BLaER1 treated with 17β-estradiol and CSF1 and Interleukin-3, amounts not matched to agents 10 nM and 100 nM (cell line): ENCODE results near the gene REST.

Source experiments
- H3K27ac ChIP-seq, 11 experiments: shearing (Covaris generic); formaldehyde crosslinking; 2 replicates each; pipeline ENCODE4 v1.8.1; 2022
- H3K27me3 ChIP-seq, 11 experiments: shearing (Covaris generic); formaldehyde crosslinking; 2 replicates each; pipeline ENCODE4 v1.8.1; 2022
- H3K36me3 ChIP-seq, 11 experiments: shearing (Covaris generic); formaldehyde crosslinking; 2 replicates each; pipeline ENCODE4 v1.8.1; 2022
- H3K4me1 ChIP-seq, 10 experiments: shearing (Covaris generic); formaldehyde crosslinking; 2 replicates each; pipeline ENCODE4 v1.8.1; 2022
- H3K4me2 ChIP-seq, 11 experiments: shearing (Covaris generic); formaldehyde crosslinking; 2 replicates each; pipeline ENCODE4 v1.8.1; 2022
- H3K4me3 ChIP-seq, 10 experiments: shearing (Covaris generic); formaldehyde crosslinking; 2 replicates each; pipeline ENCODE4 v1.8.1; 2022
- H3K9ac ChIP-seq, 11 experiments: shearing (Covaris generic); formaldehyde crosslinking; 2 replicates each; pipeline ENCODE4 v1.8.1; 2022
- H3K9me3 ChIP-seq, 11 experiments: shearing (Covaris generic); formaldehyde crosslinking; replicated peaks in 1 of 11; 2 replicates each; pipeline ENCODE4 v1.8.1; 2022
- H4K20me1 ChIP-seq, 11 experiments: shearing (Covaris generic); formaldehyde crosslinking; 2 replicates each; pipeline ENCODE4 v1.8.1; 2022
- Cebpa-rat ChIP-seq, 11 experiments: shearing (Covaris generic); IDR thresholded peaks; 2 replicates each; pipeline ENCODE4 v1.8.1; 2022

Gene REST

GRCh38 chr4:56959100-56959499 lies 51.4 kb downstream of the REST start:
- Histone ChIP-seq H3K27me3 (no peaks in the 10 kb centered on the region), H3K9me3 (no peaks in the 10 kb centered on the region), H3K27ac (peak overlapping the region in 8 of 11 experiments; percentile 3 to 71 (median 50); a peak in 10 of 22 replicates), H4K20me1 (no peaks in the 10 kb centered on the region; a peak in 2 of 22 replicates), H3K9ac (no peak overlapping the region), H3K36me3 (peaks cover 28 to 40% (median 38%) of the 10 kb centered on the region in 11 experiments), H3K4me3 (no peak overlapping the region), H3K4me1 (peaks cover 0 to 17% (median 6%) of the 10 kb centered on the region in 10 experiments; a peak in 9 of 20 replicates), H3K4me2 (peak overlapping the region in 2 of 11 experiments; percentile 11 to 14; a peak in 3 of 22 replicates)
- no peak for TF ChIP-seq Cebpa-rat (IDR thresholded peaks at IDR 0.05)

- H3K4me1 ChIP-seq: peaks cover 0 to 17% (median 6%) of the 10 kb centered on the region in 10 experiments; a peak in 9 of 20 replicates
- H3K4me2 ChIP-seq: no peak overlapping the region
- H3K4me3 ChIP-seq: no peak overlapping the region
- peaks cover 0 to 4% (median 0%) of the 10 kb centered on the region in 11 experiments; a peak in 2 of 22 replicates for H4K20me1 ChIP-seq
- no peaks in the 10 kb centered on the region for H3K9me3 ChIP-seq
- no peak overlapping the region for H3K9ac ChIP-seq
- no peaks in the 10 kb centered on the region for H3K27me3 ChIP-seq
- TF ChIP-seq Cebpa-rat (IDR thresholded peaks at IDR 0.05): no peak
- H3K36me3 ChIP-seq: peaks cover 48 to 60% (median 58%) of the 10 kb centered on the region in 11 experiments
- 0 out of 22 replicates have a peak overlapping the region, but pooled peaks of 1 of the 11 experiments have one; percentile 39 for H3K27ac ChIP-seq
Measured at GRCh38 chr4:56961107-56961500, 53.4 kb downstream of the REST start.

- no peak overlapping the region for H3K4me3 ChIP-seq
- H3K9me3 ChIP-seq: peaks cover 9 to 21% (median 19%) of the 10 kb centered on the region in 11 experiments
- H3K27me3 ChIP-seq: no peaks in the 10 kb centered on the region
- H3K9ac ChIP-seq: no peak overlapping the region
- peaks cover 18 to 30% (median 21%) of the 10 kb centered on the region in 10 experiments for H3K4me1 ChIP-seq
- H3K36me3 ChIP-seq: peaks cover 83 to 89% (median 86%) of the 10 kb centered on the region in 11 experiments
- no peak for TF ChIP-seq Cebpa-rat (IDR thresholded peaks at IDR 0.05)
- H3K4me2 ChIP-seq: no peak overlapping the region
- peaks cover 9 to 74% (median 45%) of the 10 kb centered on the region in 11 experiments; a peak in 21 of 22 replicates for H4K20me1 ChIP-seq
- no peak overlapping the region for H3K27ac ChIP-seq
Measured at GRCh38 chr4:56971383-56971782, 63.7 kb downstream of the REST start.

GRCh38 chr4:56972389-56972788 lies 64.7 kb downstream of the REST start:
- no peak for TF ChIP-seq Cebpa-rat (IDR thresholded peaks at IDR 0.05)
- H3K36me3 ChIP-seq: peaks cover 73 to 79% (median 76%) of the 10 kb centered on the region in 11 experiments
- no peaks in the 10 kb centered on the region for H3K27me3 ChIP-seq
- H3K4me2 ChIP-seq: no peak overlapping the region
- no peak overlapping the region for H3K27ac ChIP-seq
- no peak overlapping the region for H3K9ac ChIP-seq
- H3K9me3 ChIP-seq: peaks cover 9 to 21% (median 19%) of the 10 kb centered on the region in 11 experiments
- no peak overlapping the region for H3K4me3 ChIP-seq
- peaks cover 14 to 83% (median 53%) of the 10 kb centered on the region in 11 experiments; a peak in 21 of 22 replicates for H4K20me1 ChIP-seq
- peaks cover 18 to 30% (median 21%) of the 10 kb centered on the region in 10 experiments for H3K4me1 ChIP-seq

GRCh38 chr4:56972809-56973208 lies 65.1 kb downstream of the REST start:
- Histone ChIP-seq H3K27me3 (no peaks in the 10 kb centered on the region), H3K36me3 (peaks cover 68 to 74% (median 72%) of the 10 kb centered on the region in 11 experiments), H3K4me3 (0 out of 20 replicates have a peak overlapping the region, but pooled peaks of 1 of the 10 experiments have one; percentile 5), H3K4me2 (no peak overlapping the region), H3K9ac (no peak overlapping the region), H3K4me1 (peaks cover 18 to 30% (median 21%) of the 10 kb centered on the region in 10 experiments), H3K27ac (no peak overlapping the region), H3K9me3 (peaks cover 9 to 21% (median 19%) of the 10 kb centered on the region in 11 experiments), H4K20me1 (peaks cover 14 to 81% (median 53%) of the 10 kb centered on the region in 11 experiments; a peak in 21 of 22 replicates)
- TF ChIP-seq Cebpa-rat (IDR thresholded peaks at IDR 0.05): no peak

GRCh38 chr4:56973336-56973735 lies 65.6 kb downstream of the REST start:
- H3K27ac ChIP-seq: no peak overlapping the region
- H3K4me3 ChIP-seq: peak overlapping the region in 1 of 10 experiments; percentile 5; a peak in 1 of 20 replicates
- H4K20me1 ChIP-seq: peaks cover 14 to 78% (median 53%) of the 10 kb centered on the region in 11 experiments; a peak in 21 of 22 replicates
- H3K27me3 ChIP-seq: no peaks in the 10 kb centered on the region
- peaks cover 63 to 69% (median 67%) of the 10 kb centered on the region in 11 experiments for H3K36me3 ChIP-seq
- H3K9ac ChIP-seq: no peak overlapping the region
- no peak for TF ChIP-seq Cebpa-rat (IDR thresholded peaks at IDR 0.05)
- H3K4me1 ChIP-seq: peaks cover 18 to 30% (median 21%) of the 10 kb centered on the region in 10 experiments
- H3K9me3 ChIP-seq: peaks cover 9 to 21% (median 19%) of the 10 kb centered on the region in 11 experiments
- no peak overlapping the region for H3K4me2 ChIP-seq

GRCh38 chr4:56976283-56976836 lies 68.7 kb downstream of the REST start:
- no peak for TF ChIP-seq Cebpa-rat (IDR thresholded peaks at IDR 0.05)
- peak overlapping the region; percentile 82 to 99 (median 95) for H3K4me3 ChIP-seq
- peak overlapping the region; percentile 86 to 96 (median 91) for H3K9ac ChIP-seq
- peaks cover 34 to 78% (median 58%) of the 10 kb centered on the region in 11 experiments for H4K20me1 ChIP-seq
- peak overlapping the region; percentile 87 to 100 (median 93) for H3K4me2 ChIP-seq
- peaks cover 34 to 54% (median 48%) of the 10 kb centered on the region in 11 experiments for H3K36me3 ChIP-seq
- H3K27ac ChIP-seq: peak overlapping the region; percentile 55 to 94 (median 89); a peak in 21 of 22 replicates
- H3K27me3 ChIP-seq: no peaks in the 10 kb centered on the region
- H3K9me3 ChIP-seq: peaks cover 9 to 21% (median 19%) of the 10 kb centered on the region in 11 experiments
- H3K4me1 ChIP-seq: peaks cover 35 to 48% (median 37%) of the 10 kb centered on the region in 10 experiments

- TF ChIP-seq Cebpa-rat (IDR thresholded peaks at IDR 0.05): no peak
- Histone ChIP-seq H3K4me1 (peaks cover 35 to 53% (median 43%) of the 10 kb centered on the region in 10 experiments), H3K27me3 (no peaks in the 10 kb centered on the region), H3K4me3 (peak overlapping the region; percentile 82 to 99 (median 95)), H3K9ac (peak overlapping the region; percentile 86 to 96 (median 91)), H3K9me3 (peaks cover 9 to 21% (median 19%) of the 10 kb centered on the region in 11 experiments), H4K20me1 (peaks cover 39 to 81% (median 63%) of the 10 kb centered on the region in 11 experiments), H3K36me3 (peaks cover 28 to 52% (median 45%) of the 10 kb centered on the region in 11 experiments), H3K4me2 (peak overlapping the region; percentile 87 to 100 (median 93)), H3K27ac (peak overlapping the region; percentile 55 to 94 (median 89); a peak in 21 of 22 replicates)
Measured at GRCh38 chr4:56976837-56977320, 69.2 kb downstream of the REST start.
